IPS-NIHi7 (cell line): ENCODE results near the gene MARCHF3.
"Not testable (repeated sequence)": the region's sequence is repeated elsewhere in the genome, so short reads cannot be mapped to it uniquely, and the experiment has no call there.

Experiments
- DNase-seq: peaks from one replicate; pipeline ENCODE4 v3.0.0; 2012; ENCODE audit warnings: mixed read lengths; ENCODE audit errors: extremely low spot score

Gene MARCHF3

DNA sequence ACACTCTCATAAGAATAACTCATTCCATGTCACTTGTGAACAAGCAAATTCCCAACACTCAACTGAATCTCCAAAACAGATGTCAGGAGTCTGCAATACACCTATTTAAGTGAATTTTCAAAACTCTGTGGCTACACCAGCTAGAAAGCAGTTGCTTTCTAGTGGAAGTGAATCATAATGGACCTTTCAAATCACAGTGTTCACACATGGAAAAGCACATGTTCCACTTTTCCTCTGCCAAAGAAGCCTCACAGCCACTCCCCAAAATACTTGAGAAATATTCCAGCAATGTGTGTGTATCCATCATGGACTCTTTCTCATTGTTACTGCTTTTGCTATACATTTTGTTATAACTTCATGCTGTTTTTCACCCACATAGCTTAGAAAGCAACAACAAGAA is 17.4 kb downstream of the MARCHF3 start:
- DNase-seq = no peak

DNA sequence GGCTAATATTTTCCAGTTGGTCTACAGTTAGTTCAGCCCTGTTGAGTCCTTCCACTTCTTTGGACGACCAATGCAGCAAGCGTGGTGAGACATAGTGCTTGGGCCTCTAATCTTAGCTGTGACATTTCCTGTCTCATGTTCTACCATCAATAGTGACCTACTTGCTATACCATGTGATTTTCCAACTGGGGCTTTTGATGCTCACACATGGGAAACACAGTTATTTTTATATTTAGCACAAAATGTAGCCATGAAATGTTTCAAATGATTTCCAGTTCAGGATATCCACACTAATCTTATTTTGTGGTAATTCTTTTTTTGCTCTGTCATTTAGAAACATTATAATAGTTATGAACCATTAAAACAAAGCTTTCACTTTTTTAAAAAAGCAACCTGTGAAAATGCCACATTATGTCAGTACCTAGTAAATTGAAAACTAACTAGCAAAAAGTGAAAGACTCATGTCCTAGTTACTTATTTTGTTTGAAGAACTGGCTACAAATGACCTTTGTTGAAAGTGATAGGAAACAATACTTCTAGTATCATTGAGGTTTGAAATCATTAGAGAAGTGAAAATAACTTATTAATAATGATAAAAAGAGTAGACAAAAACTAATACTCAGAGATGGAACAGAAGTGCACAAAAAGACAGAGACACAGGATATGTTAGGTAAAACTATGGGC is 18.3 kb downstream of the MARCHF3 start:
- DNase-seq = no peak

DNA sequence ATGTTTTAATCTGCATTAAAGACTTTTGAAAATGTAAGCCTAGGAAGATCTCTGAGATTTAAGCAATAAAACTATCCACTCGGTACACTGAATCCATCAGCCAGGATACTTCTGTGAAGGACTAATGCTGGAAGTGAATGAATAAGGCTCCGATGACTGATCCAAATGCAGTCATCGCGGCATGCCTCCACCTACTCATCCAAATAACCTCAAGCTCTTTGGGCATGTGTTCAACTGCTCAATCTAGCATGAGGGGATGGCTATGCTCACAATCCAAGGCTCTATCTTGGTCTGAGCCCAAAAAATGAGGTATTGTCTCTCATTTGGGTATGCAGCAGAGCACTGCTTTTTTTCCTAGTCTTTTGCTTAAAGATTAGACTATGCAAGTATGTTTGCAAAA is 19.2 kb downstream of the MARCHF3 start:
- no peak for DNase-seq

DNA sequence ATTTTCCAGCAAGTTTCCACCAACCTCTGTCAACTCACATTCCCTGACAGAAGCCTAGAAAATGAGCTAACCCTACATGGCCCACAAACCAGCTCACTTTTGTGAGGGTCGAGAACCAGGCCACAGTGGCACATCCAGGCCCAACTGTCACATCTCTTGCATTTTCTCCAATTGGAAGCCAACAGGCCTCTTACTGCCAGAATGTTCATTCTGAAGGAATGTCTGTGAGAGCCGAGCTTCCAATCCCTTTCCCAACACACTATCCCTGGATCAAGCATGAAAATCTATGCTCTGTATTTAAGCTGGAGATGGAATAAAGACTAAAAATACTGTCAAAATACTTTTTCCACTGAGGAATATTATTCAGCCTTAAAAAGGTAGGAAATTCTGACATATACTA is 20.0 kb downstream of the MARCHF3 start:
- DNase-seq = no peak

DNA sequence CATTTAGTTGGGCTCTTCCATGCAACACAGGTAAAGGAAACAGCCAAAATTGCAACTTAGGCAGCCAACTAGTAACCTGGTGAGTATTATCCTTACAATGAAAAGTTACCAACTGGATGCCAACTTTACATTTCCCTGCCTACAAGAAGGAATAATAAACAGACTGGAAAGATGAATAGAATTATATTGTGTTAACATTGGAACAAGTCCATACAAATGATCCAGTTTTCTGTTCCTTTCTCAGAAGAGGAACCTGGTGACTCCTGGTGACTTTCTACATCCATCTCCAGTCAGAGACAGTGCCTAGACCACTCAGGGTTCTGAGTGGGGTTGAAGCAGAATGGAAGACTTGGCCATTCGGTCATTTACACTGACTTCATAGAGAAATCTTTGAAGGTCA is 20.6 kb downstream of the MARCHF3 start:
- DNase-seq = no peak

- DNase-seq = no peak
Measured at GRCh38 chr5:127008300-127008975, 21.9 kb downstream of the MARCHF3 start.

DNA sequence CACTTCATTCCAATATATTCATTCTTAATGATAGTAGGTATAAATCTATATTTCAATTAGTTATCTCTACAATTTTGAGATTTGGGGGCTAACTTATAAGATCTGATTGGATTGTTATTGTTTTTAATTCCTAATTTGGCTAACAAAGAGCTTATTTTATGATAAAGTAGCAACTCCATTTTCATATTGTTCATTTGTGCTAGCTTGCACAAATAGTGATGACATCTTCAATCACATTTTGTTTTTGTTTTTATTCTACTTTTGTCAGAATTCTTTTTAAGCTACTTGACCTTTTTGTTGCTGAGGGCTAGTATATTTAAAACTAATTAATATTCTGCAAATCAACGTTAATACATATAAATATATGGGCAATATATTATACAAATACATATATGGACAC is 22.8 kb downstream of the MARCHF3 start:
- no peak for DNase-seq

GRCh38 chr5:127006744-127007143 is 23.6 kb downstream of the MARCHF3 start:
- no peak for DNase-seq

DNA sequence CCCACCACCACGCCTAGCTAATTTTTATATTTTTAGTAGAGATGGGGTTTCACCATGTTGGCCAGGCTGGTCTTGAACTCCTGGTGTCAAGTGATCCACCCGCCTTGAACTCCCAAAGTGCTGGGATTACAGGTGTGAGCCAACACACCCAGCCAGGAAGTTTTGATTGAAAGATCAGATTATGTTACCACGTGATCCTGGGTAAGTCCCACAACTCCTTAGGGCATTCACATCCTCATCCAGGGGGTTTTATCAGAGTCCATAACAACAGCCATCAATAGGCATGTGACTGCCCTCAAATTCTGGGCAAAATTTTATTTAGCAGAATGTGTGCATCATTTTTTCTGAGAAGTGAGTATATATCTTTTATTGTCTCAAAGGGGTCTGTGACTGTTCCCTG is 25.1 kb downstream of the MARCHF3 start:
- DNase-seq = not testable (repeated sequence)

GRCh38 chr5:127004721-127005120 is 25.6 kb downstream of the MARCHF3 start:
- DNase-seq = no peak

- no peak for DNase-seq
Measured at GRCh38 chr5:127003798-127004495, 26.4 kb downstream of the MARCHF3 start.

- DNase-seq = no peak
Measured at GRCh38 chr5:127002390-127002789, 28.0 kb downstream of the MARCHF3 start.

GRCh38 chr5:127001621-127002296 is 28.6 kb downstream of the MARCHF3 start:
- no peak for DNase-seq

DNA sequence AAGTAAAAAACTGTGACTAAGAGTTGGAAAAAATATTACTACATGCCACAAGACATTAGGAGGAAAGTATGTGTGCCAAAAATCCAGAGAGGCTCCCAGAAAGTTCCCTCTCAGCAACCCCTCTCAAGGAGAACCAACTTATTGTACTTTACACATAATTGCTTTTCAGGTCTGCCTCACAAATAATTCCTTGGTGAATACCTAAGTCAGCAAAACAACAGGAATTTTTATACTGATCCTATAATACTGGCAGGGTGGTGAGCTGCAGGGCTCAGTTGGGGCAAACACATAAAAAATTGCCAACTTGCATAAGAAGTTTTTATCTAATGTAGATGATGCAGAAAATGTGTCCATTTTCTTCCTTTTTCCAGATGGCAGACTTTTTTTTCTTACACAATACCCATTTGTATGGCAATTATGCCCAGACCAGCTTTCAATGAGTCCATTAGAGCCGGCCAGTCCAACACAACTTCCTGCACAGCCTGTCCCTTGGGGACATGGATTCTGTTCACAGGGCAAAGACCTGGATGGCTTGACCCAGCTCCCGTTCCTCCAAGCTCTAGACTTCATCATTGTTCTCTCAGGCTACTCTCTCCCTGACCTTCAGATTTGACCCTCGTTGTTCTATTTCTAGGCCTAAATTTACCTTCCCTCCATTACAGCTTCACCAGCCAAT is 31.3 kb downstream of the MARCHF3 start:
- DNase-seq = no peak

GRCh38 chr5:126998201-126998631 is 32.1 kb downstream of the MARCHF3 start:
- DNase-seq = no peak

DNA sequence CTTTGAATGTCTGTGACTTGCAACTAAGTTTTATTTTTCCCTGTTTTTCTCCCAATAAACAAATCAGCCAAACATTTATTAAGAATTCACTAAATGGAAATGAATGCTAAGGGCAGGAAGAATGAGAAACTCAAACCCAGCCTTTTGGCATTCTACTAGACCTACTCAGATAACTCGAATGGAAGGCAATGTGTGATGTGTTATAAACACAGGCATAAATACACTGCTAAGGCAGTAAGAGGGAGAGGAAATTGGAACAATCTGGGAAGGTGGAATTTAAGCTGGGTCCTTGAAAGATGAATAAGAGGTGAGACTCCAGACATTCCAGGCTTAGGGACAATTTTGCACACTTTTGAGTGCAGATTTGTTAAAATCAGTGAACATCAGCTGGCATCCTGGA is 34.7 kb downstream of the MARCHF3 start:
- DNase-seq = no peak

GRCh38 chr5:126995039-126995438 is 35.3 kb downstream of the MARCHF3 start:
- no peak for DNase-seq

GRCh38 chr5:126994485-126994884 is 35.9 kb downstream of the MARCHF3 start:
- DNase-seq = no peak

DNA sequence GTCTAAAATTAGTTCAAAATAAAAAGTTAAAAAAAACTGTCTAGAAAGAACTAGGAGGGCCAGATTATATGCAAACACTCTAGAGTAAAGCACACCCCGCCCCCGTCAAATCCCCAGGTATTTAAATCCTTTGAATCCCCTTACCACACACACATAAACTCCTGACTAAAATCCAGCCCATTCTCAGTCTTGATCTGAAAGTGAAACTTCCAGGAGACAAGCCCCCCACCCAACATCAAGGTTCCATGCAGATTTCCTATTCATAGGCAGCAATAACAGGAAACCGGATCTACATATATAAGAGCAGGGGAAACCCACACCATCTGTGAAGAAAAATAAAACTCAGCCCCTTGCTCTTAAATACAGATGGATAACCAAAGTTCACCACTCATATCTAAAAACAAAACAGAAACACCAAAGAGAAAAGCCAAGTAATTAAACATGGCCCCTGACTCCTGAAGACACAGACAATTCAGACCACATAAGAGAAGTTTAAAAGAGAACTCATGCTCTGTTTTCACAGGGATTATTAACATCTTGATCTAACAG is 42.3 kb downstream of the MARCHF3 start:
- peak; percentile 4 for DNase-seq

DNA sequence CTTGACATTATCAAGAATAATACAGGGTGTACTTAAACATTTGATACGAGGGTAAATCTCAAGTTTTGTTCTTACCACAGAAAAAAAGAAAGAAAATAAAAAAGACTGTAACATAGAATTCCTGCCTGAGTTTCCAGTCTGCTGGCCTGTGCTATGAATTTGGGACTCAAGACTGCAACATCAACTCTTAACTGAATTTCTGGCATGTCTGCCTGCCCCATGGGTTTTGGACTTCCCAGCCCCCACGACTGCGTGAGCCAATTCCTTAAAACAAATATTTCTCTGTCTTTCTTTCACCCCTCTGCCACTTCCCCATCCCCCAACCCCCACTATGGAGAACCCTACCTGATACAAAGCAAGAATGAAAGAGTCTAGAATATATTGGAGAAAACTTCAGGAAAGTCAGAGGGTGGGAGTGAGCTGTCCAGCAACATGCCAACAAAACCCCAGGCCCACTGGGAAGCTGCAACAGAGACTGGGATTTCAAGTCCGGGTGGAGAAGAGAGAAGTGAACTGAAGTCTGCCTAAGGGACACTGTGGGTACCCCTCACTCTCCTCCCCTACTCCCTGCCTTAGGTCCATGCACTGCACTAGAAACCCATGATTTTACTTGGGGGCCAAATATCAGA is 43.0 kb downstream of the MARCHF3 start:
- peak; percentile 4 for DNase-seq

DNA sequence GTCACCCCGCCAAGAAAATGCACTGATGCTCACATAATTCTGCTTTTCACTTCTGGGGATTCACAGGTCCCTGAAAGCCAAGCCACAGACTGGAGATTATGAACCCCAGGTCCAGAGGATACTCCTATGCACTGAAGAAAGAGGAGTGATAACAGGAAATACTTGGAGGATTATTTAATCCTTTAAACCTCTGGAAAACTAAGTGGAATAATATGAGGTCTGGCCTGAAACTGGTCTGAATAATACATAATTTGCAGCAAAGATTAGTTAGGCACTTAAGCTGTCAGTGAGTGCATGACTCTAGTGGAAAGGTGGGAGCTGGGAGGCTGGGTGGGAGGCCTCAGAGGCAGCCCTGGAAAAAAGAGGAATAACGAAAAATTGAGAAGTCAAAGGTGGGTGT is 45.7 kb downstream of the MARCHF3 start:
- DNase-seq = peak; percentile 4
